HG02798 (cell line): Measurements from ENCODE around the gene GSK3A.
A peak's percentile ranks its signal among the peaks of the same experiment; 100 is the strongest.

Source experiments
- ATAC-seq: cut with Tn5 transposase; IDR thresholded peaks from one replicate; pipeline ENCODE4 v1.9.1; 2021; ENCODE audit warnings: mild to moderate bottlenecking; ENCODE audit not compliant: unreplicated experiment, poor library complexity

Gene GSK3A

DNA sequence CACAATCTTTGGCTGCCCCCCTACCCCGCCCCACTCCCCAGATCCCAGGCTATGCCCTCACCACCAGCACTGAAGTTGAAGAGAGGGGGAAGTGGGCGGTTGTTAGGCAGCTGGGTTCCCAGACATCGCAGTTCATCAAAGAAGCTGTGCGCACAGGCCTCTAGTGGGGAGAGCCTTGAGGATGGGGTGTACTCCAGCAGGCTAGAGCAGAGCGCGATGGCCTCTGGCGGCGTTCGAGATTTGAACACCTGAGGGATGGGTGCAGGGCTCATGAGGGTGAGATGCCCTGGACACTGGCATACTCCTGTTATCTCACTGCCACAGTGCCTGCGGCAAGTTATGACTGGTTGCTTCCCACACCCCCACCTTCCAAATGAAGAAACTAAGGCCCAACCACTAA lies 10.0 kb downstream of the GSK3A start:
- ATAC-seq, result no peak

DNA sequence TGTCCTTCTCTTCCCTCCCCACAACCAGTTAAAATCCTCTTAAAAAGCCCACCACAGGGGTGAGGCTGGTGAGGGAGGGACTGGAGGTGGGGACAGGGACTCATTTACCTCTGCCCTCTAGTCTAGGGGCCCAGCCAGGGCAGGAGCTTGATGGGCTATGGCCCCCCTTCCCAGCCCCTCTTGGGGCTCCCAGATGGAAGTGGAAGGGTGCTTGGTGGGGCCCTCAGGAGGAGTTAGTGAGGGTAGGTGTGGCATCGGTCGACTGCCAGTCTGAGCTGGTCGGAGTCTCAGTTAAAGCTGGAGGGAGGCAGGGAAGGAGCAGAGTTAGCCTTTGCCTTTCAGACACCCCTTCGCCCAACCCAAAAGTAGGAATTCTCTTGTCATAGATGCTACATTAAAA lies 11.8 kb downstream of the GSK3A start:
- ATAC-seq, result no peak

DNA sequence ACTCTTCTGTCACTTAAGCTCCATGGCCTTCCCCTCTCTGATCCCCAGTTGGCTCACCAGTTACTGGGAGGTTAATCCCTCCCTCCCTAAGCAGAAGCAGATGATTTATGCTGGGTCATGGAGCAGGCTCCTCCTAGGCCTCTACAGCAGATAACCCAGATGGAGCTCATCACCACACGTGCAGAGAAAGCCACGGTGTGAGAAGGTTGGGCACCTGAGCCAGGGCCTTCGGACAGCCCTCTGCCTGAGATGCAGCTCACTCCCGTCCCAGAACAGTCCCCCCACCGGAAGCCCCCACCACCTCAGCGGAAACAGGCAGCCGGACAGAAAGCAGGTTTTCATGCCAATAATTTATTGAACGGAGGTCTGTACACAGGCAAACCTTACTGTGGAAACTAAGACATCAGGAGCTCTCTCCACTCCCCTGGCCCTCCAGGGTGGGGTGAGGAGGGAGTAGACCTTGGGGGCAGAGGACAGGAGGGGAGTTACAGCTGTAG lies 12.5 kb downstream of the GSK3A start:
- ATAC-seq, result no peak

DNA sequence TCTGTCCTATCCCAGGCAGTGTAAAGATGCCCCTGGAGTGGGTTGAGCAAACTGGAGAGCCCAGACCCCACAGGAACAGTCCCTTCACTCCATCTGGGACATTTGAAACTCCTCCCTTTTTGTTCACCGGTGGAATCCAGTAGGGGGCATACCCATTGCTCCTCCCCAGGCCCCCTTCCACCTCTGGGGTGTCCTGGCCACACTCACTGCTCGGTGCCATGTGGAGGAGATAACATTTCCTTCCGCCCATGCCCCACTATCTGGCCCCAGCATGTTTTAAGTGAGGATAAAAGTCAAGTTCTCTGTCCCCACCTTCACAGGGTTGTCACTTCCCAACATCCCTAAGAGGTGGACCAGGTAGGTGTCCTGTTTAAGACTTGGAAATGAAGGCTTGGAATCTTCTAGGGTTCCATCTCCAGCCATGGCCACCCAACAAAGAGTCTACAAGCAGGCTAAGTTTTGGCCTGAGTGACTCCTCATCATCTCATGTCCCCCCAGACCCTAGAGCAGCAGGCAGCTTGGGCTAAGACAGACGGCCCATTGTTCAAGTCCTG lies 13.0 kb downstream of the GSK3A start:
- no peak for ATAC-seq

DNA sequence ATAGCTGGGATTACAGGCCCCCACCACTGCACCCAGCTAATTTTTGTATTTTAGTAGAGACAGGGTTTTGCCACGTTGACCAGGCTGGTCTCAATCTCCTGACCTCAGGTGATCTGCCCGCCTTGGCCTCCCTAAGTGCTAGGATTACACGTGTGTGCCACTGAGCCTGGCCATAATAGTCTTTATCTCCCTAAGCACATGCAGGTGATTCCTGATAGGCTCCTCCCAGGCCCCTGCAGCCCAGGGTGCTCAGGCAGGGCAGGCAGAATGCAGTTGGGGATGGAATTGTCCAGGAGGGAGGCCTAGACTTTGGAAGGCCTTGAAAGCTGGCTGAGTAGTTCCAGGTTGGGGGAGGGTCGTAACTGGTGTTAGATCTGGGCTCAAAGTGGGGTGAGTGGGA lies 13.8 kb downstream of the GSK3A start:
- ATAC-seq, result no peak

DNA sequence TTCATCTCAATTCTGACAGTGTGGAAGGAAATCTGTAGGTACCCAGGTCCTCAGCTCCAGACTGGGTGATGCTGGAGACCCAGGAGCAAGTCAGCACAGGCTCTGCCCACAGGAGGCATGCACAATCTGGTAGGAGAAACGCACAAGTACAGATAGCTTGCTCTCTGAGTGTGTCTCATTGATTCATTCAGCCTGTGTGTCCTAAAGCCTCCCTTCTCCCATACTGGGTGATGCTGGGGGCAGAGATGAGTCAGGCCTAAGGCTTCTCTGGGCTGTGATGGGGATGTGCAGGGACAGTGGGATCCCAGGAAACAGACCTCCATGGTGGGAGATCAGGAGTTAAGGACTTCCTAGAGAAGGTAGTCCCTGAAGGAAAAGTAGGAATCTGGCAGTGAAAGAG lies 15.5 kb downstream of the GSK3A start:
- no peak for ATAC-seq

DNA sequence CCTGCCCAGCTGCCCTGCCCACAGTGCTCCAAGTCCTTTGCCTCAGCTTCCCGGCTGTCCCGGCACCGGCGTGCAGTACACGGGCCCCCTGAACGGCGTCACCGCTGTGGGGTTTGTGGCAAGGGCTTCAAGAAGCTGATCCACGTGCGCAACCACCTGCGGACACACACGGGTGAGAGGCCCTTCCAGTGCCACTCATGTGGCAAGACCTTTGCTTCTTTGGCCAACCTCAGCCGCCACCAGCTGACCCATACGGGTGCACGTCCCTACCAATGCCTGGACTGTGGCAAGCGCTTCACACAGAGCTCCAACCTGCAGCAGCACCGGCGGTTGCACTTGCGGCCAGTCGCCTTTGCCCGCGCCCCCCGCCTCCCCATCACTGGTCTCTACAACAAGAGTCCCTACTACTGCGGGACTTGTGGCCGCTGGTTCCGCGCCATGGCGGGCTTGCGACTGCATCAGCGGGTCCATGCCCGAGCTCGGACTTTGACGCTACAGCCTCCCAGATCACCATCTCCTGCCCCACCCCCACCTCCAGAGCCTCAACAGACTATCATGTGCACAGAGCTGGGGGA lies 16.6 kb downstream of the GSK3A start:
- ATAC-seq, result no peak

DNA sequence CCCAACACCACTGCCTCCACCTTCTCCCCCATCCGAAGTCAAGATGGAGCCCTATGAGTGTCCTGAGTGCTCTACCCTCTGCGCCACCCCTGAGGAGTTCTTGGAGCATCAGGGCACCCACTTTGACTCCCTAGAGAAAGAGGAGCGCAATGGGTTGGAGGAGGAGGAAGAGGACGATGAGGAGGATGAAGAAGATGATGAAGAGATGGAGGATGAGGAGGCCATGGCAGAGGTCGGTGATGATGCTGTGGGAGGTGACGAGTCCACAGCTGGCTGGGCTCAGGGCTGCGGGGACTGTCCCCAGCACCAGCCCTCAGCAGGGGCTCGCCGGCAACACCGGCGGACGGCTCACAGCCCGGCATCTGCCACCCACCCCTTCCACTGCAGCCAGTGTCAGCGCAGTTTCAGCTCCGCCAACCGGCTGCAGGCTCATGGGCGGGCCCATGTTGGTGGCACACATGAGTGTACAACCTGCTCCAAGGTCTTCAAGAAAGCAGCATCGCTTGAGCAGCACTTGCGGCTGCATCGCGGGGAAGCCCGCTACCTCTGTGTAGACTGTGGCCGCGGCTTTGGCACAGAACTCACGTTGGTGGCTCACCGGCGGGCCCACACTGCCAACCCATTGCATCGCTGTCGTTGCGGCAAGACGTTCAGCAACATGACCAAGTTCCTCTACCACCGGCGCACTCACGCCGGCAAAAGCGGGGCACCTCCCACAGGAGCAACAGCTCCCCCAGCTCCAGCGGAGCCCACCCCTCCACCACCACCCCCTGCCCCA lies 17.3 kb downstream of the GSK3A start:
- no peak for ATAC-seq

DNA sequence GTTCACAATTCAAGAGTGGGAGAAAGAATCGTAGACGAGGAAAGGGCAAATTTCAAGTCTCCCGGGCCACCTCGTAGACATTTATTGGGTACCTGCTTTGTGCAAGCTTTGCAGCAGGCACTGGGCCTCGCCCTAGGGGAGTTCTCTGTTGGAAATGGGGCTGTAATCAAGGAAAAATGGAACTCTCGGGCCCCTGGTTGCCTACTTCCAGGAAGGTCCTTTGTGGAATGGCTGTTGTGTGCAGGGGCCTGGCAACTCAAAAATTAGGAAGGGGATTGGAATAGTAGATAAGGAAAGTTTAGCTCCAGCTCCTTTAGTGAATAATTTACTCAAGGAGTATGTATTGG lies 21.7 kb downstream of the GSK3A start:
- ATAC-seq, result no peak

DNA sequence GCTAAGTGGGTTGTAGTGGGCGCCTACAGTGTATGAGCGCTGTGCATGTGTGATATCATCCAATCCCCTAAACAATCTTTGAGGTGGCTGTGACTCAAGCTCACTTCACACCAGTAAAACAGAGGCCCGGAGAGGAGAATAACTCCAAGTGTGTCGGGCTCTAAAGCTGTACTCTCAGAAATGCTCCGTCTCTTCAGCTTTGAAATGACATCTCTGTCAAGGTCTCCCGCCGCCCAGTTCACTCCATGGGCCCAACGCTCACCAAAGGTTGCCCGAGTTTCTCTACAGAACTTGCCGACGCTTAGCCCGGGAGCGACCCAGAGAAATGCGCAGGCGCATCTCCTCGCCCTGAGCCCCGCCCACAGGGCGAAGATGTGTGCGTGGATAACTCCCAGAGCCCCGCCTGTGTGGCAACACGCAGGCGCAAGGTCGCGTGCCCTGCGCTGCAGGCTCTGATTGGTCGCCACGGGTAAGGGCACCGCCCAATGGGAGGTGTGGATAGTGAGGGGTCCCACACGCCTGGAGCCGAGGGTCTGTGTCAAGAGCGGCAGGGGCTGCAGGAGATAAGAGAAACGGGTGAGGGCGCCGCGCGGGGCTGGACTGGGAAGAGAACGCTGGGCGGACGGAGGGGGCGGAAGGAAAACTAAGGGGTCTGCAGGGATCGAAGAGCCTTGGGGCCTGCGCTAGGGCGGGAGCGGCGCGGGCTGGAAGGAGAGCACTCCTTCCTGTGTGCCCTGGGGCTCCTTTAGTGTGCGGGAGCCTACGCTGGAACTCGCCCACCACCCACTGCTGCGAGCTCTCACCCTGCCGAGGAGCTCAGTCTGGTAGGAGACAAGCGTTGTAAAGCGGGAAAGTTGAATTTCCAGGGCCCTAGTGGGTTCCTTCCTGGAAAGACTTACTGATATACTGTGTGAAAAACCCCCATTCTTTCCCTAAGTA lies 22.3 kb downstream of the GSK3A start, which contains the start of gene ZNF526:
Gene ZNF526 (plus strand): TSS at position 501 of the 939 bp plus-strand sequence. CDS start 4,092 bp downstream, outside the sequence.
- peak; percentile 80 for ATAC-seq

DNA sequence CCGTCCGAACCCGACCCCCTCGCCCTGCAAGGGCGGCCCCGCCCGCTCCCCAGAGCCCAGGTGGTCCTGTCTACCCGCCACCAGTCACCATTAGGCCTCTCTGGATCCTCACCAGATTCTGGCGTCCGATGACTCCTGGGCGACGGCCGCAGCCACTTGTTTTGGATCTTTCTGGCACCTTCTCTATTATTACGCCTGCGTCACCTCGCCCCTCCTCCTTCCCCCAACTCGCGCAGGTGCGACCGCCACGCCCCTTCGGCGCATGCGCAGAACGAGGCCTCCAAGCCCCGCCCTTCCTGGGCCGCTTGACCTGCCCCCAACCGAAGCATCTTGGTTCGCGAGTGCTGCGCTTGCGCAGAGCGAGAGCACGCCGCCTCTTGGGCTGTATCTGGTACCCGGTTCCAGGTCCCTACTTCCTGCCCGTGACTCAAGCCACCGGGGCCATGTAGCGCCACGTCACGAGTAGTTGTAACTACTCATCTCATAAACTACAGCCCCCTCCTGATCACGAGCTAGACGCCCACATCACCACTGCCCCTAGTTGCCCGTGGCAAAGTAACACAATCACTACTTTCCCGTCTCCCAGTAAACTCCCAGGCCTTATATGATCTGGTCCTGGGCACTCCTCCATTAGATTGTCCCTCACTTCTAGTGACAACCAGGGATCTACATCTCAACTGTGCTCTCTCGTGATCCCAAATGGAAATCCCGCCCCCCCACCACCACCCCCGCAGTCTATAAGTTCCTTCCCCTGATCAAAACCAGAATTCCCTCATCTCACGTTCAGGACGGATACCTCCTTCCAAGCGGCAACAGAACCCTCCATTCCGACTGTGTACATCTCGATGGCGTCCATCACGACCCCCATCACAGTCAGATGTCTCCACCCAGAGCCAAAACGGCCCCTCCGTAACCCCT lies 24.6 kb downstream of the GSK3A start, which contains the start of gene DEDD2:
Gene DEDD2 (minus strand): TSS at position 158 of the 918 bp plus-strand sequence. CDS start 670 bp downstream, outside the sequence.
- peak; percentile 78 for ATAC-seq

DNA sequence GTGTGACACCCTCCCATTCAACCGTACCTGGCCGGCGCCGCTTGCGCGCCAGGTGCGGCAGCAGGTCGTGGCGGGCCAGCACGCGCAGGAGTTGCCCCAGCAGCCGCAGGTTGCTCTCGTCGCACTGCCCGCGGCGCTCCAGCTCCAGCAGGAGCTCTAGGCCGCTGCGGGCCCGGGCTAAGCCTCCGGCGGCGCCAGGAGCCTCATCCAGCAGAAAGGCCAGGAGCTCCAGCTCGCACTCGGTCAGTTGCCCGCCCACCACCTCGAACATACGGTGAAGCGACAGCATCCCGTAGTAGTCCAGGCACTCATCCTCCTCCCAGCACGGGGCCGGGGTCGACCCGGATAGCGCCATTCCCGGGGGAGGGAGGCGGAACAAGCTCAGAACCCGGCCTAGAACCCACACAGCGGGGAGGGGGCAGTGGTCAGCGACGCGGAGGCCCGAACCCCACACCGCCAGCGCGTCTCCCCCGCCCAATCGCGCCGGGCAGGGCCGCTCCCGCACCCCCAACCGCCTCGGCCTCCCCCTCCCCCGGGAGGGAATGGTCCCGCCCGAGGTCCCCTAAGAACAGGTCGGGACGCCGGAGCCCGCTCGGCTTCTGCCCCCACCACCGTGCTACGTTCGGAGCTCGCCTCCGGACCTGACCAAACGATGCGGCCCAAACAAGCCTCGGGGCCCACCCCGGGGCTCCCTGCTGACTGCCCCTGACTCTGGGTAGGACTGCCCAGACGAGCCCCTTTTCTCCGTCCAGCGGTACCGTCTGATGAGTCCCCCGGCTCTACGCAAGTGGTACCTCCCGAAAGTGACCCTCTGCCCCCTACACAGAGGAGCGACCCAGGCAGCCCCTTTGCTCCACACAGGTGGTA lies 25.5 kb downstream of the GSK3A start:
- peak; percentile 0 for ATAC-seq

DNA sequence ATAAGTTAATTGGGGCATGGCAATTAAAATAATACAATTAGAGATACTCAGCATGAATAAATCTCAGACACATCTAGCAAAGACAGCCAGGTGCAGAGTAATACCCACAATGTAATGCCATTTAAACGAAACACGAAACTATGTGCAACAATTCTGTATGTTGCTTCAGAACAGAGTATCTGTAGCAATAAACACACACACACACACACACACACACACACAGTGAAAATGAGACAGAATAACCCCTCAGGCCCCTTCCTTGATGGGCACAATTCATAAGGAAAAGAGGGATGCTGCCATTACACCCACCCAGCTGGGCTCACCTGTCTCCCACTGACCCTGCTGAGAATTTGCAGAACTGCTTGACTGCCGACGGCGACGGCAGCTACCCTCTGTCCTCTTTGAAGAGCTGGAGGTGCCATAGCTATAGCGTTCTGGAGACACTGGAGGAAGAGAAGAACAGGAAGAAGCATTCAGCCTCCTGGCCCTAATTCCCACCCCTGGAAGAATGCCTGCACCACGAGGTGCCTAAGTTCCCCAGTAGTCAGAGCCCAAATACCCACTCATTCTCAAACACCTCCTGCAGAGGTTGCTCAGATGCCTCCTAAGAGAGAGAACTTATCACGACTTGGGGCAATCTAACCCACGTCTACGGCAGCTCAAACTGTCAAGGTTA lies 27.5 kb downstream of the GSK3A start:
- no peak for ATAC-seq

DNA sequence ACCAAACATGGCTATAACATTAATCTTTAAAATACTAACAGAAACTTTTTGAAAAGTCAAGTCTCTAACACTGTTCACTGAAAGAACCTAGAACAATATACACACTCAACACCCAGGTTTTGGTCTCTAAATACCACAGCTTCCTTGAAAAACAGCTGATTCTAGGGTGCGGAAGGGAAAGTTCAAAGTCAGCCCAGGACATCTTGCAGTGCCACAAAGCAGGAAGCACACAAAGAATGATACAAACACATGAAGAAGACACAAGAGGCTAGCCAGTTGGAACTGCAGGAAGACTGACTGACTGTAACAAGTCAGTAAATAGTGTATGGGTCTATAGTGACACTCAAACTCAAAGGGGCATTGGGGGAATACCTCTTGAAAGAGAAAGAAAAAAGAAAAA lies 29.5 kb downstream of the GSK3A start:
- no peak for ATAC-seq

DNA sequence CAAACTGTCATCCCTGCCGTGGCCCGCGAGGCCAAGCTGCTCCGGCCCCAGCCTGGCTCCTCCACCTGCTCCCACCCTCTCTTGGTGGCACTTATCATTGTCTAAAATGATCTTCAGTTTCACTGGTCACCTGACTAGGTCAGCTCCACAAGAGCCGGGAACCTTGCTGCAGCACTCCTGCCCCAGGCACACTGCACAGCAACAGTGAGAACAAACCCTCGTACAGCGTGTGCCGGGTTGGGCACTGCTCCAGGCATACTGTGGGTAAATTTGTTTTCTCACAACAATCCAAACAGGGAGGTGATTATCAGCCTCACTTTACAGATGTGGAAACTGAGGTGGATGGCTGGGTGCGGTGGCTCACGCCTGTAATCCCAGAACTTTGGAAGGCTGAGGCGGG lies 33.8 kb downstream of the GSK3A start:
- ATAC-seq, result no peak

DNA sequence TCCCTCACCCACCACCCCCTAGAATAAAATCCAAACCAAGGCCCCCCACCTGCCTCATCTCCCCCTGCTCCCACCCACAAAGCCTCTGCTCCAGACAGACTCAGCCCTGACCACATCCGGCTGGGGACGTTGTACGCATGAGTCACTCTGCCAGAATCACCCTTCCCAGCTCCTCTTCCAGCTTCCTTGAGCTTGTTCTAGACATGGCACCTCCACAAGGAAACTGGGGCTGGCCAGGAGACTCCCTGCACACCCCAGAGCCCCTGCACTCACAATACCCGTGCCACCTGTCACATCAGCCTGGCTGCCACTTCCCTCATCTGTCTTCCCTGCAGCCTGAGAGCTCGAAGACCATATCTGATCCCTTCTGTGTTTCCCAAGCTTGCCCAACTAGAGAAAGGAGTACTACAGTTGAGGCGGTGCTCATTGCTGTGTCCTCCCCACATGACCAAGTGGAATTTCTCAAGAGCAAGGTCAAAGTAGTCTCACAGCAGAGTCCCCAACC lies 34.6 kb downstream of the GSK3A start:
- ATAC-seq, result no peak

DNA sequence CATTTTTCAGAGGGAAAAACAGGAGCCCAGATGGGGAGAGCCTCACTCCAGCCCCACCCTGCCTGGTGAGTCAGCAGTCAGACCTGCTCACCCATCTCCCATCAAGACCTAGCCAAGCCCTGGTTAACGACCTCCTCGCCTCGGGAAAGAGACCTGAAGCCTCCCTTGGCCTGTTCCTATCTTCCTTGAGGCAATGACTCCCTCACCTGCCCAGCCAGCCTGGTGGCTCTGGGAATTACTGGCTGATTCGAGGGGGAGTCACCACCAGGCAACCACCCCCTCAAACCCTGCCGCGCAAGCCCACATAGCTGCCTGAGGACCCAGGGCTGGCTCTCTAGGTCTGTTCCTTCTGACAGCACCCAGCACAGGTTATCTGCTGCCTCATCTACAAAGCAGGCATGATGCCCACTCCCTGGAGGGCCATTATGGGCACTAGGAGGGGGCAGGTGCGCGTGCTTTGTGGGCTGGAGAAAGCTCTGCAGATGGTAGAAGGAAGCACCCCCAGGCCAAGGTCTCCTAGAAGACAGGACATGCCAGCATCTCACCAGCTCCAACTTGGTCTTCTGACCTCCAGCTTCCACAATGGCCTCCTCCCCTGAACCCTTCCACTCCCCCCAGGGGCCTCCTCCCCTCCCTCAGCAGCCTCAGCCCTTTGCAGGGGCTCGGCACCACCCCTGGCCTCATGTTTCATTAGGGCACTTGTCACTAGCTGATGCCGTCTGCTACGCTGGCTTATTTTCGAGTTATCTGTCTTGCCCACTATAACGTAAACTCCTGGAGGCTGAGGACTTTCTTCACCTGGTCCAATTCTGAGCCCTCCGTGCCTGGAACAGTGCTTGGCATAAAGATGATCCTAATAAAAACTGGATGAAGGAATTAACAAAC lies 35.3 kb downstream of the GSK3A start:
- no peak for ATAC-seq
